Right kidney (tissue), 1 donor: ENCODE measurements around the gene UBXN10.
A peak's percentile ranks its signal among the peaks of the same experiment; 100 is the strongest.

Source experiments
- DNase-seq: peaks from one replicate; pipeline ENCODE4 v3.0.0-alpha.2; 2016

UBXN10 gene

DNA sequence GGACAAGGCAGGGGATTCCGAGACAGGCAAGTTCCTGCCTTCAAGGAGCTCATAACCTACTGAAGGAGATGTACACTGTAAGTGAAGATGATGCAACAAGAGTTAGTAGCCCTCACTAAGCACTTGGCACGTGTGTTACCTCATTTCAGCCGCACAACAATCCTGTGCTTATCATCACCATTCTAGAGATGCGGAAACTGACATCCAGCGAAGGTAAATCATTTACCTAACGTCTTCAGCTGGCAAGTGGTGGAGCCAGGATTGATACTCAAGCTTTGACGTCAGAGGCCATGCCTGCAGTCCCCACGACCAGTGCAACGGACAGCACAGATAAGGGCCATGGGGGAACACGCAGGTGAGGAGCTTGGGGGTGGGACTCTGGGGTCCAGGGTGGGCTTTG is 2.9 kb upstream of the UBXN10 start:
- no peak for DNase-seq

DNA sequence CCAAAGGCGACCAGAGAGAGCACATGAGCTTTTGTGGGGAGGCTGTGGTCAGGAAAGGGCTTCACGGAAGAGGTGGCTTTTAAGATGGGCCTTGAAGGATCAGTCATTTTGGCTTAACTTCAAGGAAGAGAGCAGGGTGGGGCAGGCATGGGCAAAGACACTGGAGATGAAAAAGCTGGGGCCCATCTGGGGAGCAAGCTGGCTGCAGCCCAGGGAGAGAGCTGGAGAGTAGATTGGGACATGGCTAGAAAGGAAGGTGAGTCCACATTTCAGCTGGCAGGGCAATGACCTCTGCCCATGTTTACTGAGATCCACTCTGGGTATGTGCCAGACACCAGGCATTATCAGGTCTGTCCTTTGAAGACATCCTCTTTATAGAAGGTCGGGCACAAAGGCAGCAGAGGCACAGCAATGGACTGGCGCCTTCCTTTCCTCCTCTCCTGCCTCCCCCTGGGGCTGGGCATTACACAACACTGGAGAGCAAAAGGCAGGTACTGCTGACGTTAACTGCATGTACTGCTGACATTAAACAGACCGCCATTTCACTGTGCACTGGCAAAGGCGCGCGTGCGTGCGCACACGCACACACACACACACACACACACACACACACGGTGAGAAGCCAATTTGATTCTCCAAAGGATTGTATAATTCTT is 2.2 kb upstream of the UBXN10 start:
- DNase-seq: no peak

DNA sequence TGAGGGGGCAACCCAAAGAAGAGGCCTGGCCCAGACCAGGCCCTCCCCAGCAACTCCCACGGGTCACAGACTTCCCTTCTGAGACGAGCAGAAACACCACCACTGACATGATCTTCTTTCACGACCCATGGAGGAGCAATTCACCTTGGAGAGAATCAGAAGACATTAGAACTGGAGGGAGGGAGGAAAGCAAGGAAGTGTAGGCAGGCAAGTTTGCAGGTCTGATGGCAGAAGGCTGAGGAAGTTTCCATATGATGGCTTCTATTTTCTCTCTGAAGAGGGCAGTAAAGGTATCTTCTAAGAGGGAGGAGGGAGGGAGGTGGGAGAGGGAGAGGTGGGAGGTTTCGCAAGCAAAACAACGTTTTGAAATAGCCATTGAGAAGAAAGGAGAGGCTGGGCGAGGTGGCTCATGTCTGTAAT is 1.4 kb upstream of the UBXN10 start:
- no peak for DNase-seq

DNA sequence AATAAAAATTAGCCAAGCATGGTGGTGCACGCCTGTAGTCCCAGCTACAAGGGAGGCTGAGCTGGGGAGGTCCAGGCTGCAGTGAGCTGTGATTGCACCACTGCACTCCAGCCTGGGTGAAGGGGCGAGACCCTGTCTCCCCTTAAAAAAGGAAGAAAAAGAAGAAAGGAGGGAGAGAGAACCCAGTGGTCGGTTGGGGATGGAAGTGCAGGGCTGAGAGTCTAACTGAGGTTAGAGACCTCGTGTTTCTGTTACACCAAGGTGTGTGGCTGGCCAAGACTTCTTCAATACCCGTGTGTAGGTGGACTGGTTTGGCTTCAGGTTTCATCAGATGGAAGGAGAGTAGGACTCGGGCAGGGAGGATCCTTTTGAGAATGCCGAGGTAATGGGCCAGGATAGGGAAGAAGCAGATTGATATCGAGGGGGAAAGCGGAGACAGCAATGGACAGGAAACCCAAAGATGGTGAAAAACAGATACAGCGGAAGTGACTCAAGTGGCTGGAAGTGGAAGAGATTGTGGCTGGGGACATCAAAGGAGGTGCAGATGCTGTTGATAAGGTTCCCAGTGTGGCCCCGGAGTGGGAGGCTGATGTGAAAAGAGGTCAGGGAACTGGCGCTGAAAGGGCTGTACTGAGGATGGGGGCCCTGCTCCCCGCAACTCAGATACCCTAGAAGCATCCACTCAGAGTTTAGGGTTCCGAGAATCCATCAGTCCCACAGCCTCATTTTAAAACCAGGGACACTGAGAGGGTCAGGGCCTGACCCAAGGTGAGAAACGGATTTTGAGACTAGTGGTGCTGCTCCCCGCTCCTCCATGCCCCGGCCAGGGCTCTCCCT is 681 bp upstream of the UBXN10 start:
- peak; percentile 31 for DNase-seq

DNA sequence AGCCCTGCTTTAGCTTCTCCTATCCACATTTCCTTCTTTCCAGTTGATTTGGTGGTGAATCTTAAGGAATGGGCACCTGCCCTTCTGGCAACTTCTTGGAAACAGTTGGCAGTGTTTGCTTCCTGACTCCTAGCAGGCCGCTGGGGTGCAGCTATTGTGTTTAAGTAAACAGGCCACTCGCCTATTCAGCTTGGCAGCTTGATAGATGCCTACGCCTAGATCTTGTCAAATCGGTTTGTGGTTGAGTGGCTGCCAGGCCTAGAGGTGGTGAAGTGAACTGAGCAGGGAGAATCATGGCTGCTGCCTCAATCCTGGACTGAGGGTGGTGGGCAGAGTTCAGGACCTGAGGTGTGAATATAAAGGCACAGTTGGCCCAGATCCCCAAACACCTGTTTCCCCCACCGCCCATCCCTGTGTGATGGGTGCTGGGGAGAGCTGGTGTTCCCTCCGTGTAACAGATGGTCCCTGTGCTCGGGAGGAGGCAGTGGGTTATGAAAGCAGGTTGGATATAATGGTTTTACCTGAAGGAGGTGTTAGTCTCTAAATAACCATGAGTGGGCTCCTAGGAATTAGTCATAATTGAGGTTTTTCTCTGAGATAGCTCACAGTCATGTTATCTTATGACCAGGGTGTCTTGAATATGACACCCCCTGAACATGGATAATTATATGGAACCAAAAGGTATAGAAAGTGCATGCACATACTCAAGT is 1.4 kb downstream of the UBXN10 start:
- DNase-seq: no peak

DNA sequence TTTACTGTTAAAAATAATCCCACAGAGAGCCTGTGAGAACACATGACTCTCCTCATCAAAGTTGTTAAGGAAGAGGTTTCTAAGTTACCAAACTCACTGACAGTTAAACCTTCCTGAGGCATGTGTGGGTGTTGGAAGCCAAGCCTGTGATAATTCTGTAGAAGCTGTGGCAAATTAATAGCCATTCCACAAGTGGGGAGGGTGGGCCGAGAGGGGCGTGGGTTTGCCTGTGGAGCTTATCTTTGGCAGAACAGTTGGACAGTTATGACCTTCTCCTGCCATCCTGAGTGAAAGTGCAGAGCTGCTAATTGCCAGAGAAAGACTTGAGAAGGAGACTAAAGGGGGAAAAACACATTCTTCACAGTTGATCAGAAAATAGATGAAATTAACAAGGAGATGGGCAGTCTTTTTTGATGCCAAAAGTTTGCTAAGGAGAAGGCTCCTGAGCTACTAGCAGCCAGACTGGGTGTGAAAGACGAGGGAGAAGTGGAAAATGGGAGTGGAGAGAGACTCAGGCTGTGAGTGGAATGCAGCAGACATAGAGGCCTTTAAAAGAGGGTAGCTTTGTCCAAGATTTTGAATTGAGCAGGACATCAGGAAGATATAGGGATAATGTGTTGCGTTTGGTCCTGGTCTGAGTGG is 2.0 kb downstream of the UBXN10 start:
- no peak for DNase-seq

GRCh38 chr1:20188455-20188817 is 2.5 kb downstream of the UBXN10 start:
- no peak for DNase-seq

- DNase-seq: no peak
Measured at GRCh38 chr1:20189664-20190063, 3.8 kb downstream of the UBXN10 start.

- no peak for DNase-seq
Measured at GRCh38 chr1:20190256-20191160, 4.6 kb downstream of the UBXN10 start.

DNA sequence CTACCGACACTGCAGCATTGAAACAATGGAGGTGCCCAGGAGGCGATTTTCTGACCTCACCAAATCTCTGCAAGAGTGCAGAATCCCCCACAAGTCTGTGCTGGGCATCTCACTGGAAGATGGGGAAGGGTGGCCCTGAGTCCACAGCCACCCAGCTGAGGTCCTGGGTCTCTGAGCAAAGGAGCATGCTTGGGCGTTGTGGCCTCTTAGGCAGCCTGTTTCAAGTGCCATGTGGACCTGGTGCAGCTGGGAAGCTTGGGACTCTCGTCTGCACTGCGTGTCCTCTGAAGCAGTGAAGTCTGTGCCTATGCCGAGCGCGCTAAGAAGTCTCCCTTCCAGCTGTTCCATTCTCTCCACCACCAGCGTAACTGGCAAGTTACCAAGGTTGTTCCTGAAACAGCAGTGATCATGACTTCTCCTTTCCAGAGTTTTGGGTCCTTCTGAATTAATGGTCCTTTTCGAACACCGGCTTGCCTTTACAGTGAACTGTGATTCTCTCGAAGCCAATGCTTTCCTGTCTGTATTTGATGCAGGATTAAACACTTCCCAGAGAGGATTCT is 5.5 kb downstream of the UBXN10 start:
- no peak for DNase-seq

- DNase-seq: no peak
Measured at GRCh38 chr1:20192364-20192763, 6.5 kb downstream of the UBXN10 start.

DNA sequence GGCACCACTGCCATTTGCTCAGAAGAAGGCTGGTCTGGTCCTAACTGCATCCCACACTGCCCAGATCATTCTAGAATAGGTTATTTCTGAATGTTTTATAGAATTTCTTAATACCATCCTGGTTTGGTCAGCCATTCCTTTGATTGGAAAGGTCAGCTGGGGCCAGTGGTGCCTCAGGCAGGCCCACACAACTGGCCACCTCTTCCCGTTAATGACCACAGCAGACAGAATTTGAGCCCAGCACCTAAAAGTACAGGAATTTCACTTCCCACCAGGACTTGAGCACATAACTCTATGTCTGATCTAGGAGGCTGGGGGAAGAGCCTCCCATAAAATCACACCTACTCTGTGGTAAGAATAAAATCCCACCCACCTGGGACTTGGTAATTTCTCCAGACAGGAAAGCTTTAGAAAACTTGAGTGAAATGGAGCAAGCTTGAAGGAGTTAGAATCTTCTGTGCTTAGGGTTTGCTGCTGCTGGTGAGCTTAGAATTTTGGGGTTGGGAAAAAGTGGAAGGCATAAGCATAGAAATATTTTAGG is 7.0 kb downstream of the UBXN10 start:
- no peak for DNase-seq

DNA sequence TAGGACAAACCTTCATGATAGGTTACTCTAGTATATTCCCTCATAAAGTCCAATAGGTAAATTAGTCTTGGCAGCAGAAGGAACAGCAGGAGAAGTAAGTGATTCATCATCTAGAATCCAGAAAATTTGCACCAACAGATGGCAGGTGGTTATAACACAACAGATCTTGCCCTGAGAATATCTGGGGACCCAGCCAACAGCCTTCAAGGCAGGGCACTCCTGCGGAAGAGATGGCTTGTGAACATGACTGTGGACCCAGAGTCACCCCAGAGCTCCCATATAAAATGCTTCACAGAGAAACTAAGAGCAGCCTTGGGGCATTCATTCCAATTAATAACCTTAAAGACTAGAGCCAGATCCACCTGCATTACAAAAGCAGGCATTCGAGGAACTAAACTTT is 8.3 kb downstream of the UBXN10 start:
- DNase-seq: no peak

- no peak for DNase-seq
Measured at GRCh38 chr1:20194757-20195461, 9.0 kb downstream of the UBXN10 start.

GRCh38 chr1:20195462-20195780 is 9.5 kb downstream of the UBXN10 start:
- no peak for DNase-seq

- no peak for DNase-seq
Measured at GRCh38 chr1:20197329-20197791, 11.5 kb downstream of the UBXN10 start.

DNA sequence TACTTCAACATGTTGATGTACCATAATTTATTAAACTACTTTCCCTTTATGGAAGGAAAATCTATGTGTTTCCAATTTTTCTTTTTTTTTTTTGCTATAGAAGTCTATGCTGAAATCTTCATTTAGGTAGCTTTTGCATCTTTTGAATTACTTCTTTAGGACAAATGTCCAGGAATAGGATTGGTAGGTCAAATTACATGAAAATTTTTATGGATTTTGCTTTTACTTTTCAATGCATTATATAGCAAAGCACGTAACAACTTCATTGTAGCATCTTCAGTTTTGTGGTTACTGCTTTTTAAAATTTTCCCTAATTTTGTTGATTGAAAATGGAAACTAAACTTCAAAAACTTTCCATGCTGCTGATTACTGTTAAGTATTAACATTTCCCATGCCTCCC is 12.4 kb downstream of the UBXN10 start:
- no peak for DNase-seq

DNA sequence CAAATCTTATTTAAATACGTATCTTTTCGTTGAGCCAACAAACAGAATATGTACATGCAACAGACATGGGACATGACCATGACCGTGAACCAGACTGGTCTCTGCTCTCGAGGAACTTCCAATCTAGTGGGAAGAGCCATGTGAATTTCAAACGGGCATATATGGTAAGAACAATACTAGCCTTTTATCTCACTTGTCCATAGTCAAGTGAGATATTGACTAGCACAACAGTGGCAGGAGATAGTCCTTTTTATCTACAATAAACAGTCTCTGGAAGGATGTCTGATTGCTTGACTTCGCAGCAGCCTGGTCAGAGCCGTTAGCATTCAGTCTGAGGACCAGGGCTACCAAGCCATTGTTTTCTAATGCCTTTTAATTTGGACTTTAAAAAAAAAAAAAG is 13.0 kb downstream of the UBXN10 start:
- DNase-seq: no peak

- no peak for DNase-seq
Measured at GRCh38 chr1:20199403-20199802, 13.5 kb downstream of the UBXN10 start.

- DNase-seq: no peak
Measured at GRCh38 chr1:20199840-20200239, 13.9 kb downstream of the UBXN10 start.

DNA sequence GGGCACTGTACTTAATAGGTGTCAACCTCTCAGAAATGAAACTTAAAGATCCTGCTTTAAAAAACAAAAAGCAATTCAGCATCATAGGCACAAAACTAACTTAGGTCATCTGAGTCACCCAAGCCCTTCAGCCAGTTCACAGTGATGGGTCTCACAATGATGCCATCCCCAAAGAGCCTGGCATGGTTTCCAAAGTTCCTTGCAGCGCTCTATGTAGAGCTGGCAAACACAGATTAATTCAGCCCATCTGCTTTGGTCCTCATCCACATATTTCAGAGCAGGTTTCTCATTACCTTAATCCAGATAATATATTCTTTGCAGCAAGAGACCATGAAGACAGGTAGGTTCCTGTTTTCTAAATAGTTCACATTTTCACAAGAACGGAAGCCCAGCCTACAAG is 15.1 kb downstream of the UBXN10 start:
- DNase-seq: no peak
